ENCODE results near the gene SOBP.

The SOBP gene

DNA sequence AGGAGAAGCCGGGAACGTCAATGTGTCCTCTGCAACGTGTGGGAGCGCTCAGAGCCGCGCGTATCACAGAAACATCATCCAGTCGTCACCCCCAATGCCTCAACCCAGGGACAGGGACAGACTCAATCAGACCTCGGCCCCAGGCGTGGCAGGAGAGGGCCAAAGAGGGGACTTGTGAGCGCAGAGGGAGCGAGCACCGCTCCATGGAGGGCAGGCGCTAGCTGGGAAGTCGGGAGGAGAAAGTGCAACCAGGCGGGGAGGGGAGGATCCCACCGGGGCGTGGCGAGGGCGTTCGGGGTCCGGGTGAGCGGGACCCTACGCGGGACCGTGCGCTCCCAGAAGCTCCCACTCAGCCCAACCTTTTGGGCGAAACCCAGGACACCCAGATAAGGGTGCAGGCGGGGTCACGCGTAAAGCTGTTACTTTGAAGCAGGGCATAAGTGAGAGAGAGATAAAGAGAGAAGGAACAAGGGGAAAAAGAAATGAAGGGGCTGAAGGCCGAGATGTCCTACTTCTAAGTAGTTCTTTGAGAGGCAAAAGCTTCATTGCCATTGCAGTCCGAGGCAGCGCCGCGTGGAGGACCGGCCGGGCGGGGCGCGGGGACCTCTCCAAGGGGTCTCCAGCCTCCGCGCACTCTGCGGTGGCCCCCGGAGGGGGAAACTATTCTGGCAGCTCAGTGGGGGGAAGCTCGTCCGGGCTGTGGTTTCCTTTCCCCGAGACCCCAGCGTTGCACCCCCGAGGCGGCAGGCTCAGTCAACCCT lies 862 bp upstream of the SOBP start (continued):
- TF ChIP-seq ZNF561 (tag by site-specific recombination; IDR thresholded peaks at IDR 0.05; ENCODE audit: borderline replicate concordance) (peak; percentile 58; the same call in 1 of the 2 replicates), SP2 (tag by site-specific recombination; IDR thresholded peaks at IDR 0.05) (peak; percentile 75), ZXDB (tag by site-specific recombination; IDR thresholded peaks at IDR 0.05) (peak; percentile 44; the same call in 1 of the 2 replicates), ZNF223 (tag by site-specific recombination; IDR thresholded peaks at IDR 0.05) (no peak; the same call in 1 of the 2 replicates), ZNF654 (tag by site-specific recombination; IDR thresholded peaks at IDR 0.05; ENCODE audit: low read depth) (no peak), SALL2 (tag by site-specific recombination; IDR thresholded peaks at IDR 0.05; ENCODE audit: borderline replicate concordance) (no peak), KLF8 (tag by site-specific recombination; IDR thresholded peaks at IDR 0.05) (peak; percentile 74), ZBTB7A (tag by site-specific recombination; IDR thresholded peaks at IDR 0.05; ENCODE audit: low read depth) (peak; percentile 57; the same call in 1 of the 2 replicates)

- TF ChIP-seq ZNF341 (tag by site-specific recombination; IDR thresholded peaks at IDR 0.05; ENCODE audit: low read depth) (0 out of 2 replicates have a peak, but pooled peaks have one; percentile 7), ZBTB10 (tag by site-specific recombination; IDR thresholded peaks at IDR 0.05) (peak; percentile 53), ZNF600 (tag by site-specific recombination; IDR thresholded peaks at IDR 0.05) (peak; percentile 52; the same call in 1 of the 2 replicates), ZNF571 (tag by site-specific recombination; IDR thresholded peaks at IDR 0.05) (no peak), ZNF701 (tag by site-specific recombination; IDR thresholded peaks at IDR 0.05) (no peak), YY2 (tag by site-specific recombination; IDR thresholded peaks at IDR 0.05) (peak; percentile 74), YY1 (tag by site-specific recombination; IDR thresholded peaks at IDR 0.05) (peak; percentile 80), ZSCAN30 (tag by site-specific recombination; IDR thresholded peaks at IDR 0.05) (no peak), ZNF610 (tag by site-specific recombination; IDR thresholded peaks at IDR 0.05; ENCODE audit: borderline replicate concordance) (no peak), GLIS1 (tag by site-specific recombination; IDR thresholded peaks at IDR 0.05) (peak; percentile 34; the same call in 1 of the 2 replicates)
- TF ChIP-seq, protein P1, sequence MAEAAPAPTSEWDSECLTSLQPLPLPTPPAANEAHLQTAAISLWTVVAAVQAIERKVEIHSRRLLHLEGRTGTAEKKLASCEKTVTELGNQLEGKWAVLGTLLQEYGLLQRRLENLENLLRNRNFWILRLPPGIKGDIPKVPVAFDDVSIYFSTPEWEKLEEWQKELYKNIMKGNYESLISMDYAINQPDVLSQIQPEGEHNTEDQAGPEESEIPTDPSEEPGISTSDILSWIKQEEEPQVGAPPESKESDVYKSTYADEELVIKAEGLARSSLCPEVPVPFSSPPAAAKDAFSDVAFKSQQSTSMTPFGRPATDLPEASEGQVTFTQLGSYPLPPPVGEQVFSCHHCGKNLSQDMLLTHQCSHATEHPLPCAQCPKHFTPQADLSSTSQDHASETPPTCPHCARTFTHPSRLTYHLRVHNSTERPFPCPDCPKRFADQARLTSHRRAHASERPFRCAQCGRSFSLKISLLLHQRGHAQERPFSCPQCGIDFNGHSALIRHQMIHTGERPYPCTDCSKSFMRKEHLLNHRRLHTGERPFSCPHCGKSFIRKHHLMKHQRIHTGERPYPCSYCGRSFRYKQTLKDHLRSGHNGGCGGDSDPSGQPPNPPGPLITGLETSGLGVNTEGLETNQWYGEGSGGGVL (tag by site-specific recombination; IDR thresholded peaks at IDR 0.05), result peak; percentile 30; the same call in 1 of the 2 replicates
- CTCF ChIA-PET, result interaction anchor here (0.6 to 4.7 kb wide), 7 partner anchors 14 to 354 kb away, joined by 3 to 21 read pairs (median 4); partner anchors contain the start of gene PDSS2
- peak overlapping the region; percentile 88 for H3K4me3 ChIP-seq (ENCODE audit: low read depth, low read length)
- no peaks in the 10 kb centered on the region for H3K36me3 ChIP-seq (ENCODE audit: control insufficient read depth in 2 of 2, insufficient read depth in 1 of 2, low read length in 2 of 2)
- H3K4me1 ChIP-seq (ENCODE audit: control insufficient read depth, insufficient read depth, low read length), result peaks cover 32% of the 10 kb centered on the region
- peak overlapping the region; percentile 94 for H3K27ac ChIP-seq (ENCODE audit: extremely low read depth, low read depth, low read length)
- no peaks in the 10 kb centered on the region for H3K9me3 ChIP-seq (ENCODE audit: control insufficient read depth, insufficient read depth, low read depth, low read length)
- POLR2A ChIA-PET, result interaction anchor here (0.6 to 9.4 kb wide), 8 partner anchors 13 to 352 kb away, joined by 3 to 104 read pairs (median 6); partner anchors contain the start of gene PDSS2
These were observed 735 bp downstream of the SOBP start for GRCh38 chr6:107490566-107491137.

Data from HEK293 (cell line).